Retinal pigment epithelial cell (primary cell): Measurements from ENCODE around the gene KIF16B.
A peak's percentile ranks its signal among the peaks of the same experiment; 100 is the strongest.

Source experiments
- DNase-seq: peaks from one replicate; pipeline ENCODE4 v3.0.0-alpha.2; 2010; ENCODE audit warnings: low read depth
- H3K4me3 ChIP-seq: 2 replicates; pipeline ENCODE4 v1.5.1; 2011; ENCODE audit warnings: mild to moderate bottlenecking, low read length, control low read depth, moderate library complexity
- TF ChIP-seq, protein P1 (sequence below): conservative IDR thresholded peaks from 2 replicates; pipeline ENCODE4 v1.5.1; 2011; ENCODE audit warnings: low read depth, low read length, control low read depth, inconsistent platforms

The KIF16B gene, protein sequence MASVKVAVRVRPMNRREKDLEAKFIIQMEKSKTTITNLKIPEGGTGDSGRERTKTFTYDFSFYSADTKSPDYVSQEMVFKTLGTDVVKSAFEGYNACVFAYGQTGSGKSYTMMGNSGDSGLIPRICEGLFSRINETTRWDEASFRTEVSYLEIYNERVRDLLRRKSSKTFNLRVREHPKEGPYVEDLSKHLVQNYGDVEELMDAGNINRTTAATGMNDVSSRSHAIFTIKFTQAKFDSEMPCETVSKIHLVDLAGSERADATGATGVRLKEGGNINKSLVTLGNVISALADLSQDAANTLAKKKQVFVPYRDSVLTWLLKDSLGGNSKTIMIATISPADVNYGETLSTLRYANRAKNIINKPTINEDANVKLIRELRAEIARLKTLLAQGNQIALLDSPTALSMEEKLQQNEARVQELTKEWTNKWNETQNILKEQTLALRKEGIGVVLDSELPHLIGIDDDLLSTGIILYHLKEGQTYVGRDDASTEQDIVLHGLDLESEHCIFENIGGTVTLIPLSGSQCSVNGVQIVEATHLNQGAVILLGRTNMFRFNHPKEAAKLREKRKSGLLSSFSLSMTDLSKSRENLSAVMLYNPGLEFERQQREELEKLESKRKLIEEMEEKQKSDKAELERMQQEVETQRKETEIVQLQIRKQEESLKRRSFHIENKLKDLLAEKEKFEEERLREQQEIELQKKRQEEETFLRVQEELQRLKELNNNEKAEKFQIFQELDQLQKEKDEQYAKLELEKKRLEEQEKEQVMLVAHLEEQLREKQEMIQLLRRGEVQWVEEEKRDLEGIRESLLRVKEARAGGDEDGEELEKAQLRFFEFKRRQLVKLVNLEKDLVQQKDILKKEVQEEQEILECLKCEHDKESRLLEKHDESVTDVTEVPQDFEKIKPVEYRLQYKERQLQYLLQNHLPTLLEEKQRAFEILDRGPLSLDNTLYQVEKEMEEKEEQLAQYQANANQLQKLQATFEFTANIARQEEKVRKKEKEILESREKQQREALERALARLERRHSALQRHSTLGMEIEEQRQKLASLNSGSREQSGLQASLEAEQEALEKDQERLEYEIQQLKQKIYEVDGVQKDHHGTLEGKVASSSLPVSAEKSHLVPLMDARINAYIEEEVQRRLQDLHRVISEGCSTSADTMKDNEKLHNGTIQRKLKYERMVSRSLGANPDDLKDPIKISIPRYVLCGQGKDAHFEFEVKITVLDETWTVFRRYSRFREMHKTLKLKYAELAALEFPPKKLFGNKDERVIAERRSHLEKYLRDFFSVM (N-terminal part only)

DNA sequence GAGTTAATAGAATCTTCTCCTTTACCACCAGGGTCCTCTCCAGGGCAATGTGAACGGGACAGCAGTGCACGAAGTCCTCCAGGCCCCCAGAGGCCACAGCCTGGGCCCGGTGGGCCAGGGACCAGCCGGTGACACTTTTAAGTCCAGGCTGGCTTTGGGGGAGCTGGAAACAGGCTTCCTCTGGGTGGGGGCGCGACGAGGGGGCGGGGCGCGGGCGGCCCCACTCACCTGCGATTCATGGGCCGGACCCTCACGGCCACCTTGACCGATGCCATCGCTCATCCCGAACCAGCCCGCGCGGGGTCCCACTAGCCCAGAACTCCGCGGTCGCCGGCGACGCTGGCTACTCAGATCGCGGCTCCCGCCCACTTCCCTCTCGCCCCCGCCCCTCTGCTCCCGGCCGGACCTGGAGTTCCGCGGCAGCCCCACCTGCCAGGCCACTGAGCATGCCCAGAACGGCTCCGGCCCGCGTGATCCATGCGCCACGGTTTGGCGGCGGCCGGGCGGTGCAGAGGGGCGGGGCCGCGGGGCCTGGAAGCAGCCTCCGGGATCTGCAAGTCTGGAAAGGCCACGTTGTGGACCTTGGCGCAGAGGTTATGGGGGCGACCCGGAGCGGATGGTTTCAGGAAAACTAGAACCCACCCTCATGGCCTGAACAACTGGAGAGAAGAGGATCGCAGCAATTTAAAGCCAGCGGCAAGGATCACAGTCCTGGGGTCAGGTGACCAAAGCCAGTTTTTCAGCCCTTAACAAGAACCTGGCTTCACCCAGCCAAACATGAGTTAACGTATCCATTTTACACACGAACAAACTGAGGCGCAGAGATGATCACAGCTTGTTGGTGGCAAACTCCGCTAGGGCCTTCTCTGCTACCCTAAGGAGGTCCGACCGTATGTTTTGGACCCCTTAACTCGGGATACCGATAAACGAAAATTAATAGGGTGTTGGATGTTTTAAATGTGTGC is at the start of gene KIF16B:
Gene KIF16B, minus strand, starts transcription at position 448 of the 965 bp plus-strand sequence. Its CDS starts 173 bp downstream, at position 275.
- DNase-seq = peak; percentile 41
- TF ChIP-seq, protein P1, sequence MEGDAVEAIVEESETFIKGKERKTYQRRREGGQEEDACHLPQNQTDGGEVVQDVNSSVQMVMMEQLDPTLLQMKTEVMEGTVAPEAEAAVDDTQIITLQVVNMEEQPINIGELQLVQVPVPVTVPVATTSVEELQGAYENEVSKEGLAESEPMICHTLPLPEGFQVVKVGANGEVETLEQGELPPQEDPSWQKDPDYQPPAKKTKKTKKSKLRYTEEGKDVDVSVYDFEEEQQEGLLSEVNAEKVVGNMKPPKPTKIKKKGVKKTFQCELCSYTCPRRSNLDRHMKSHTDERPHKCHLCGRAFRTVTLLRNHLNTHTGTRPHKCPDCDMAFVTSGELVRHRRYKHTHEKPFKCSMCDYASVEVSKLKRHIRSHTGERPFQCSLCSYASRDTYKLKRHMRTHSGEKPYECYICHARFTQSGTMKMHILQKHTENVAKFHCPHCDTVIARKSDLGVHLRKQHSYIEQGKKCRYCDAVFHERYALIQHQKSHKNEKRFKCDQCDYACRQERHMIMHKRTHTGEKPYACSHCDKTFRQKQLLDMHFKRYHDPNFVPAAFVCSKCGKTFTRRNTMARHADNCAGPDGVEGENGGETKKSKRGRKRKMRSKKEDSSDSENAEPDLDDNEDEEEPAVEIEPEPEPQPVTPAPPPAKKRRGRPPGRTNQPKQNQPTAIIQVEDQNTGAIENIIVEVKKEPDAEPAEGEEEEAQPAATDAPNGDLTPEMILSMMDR = peak; percentile 8
- peak within 1 kb of the TSS; percentile 76 for H3K4me3 ChIP-seq

DNA sequence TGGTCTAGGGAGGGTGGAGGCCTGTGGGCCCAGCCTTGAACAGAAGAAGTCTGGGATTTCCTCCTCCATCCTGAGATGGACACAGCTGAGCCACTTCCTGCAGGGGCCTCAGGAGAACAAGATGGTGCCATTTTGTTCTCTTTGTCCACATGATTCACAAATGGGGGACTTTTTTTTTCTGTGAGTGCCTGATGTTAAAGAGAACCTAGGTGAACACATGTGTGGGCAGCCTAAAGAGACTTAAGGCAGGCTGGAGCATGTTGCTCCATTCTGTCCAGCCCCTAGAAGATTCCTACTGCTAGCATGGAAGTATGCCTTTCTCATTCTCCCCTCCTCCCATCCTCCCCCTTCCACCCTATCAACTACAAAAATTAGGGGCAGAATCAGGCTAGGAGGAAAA is 49.3 kb upstream of the KIF16B start:
- TF ChIP-seq, protein P1 = no peak
- H3K4me3 ChIP-seq = no peak overlapping the region
- DNase-seq = no peak

DNA sequence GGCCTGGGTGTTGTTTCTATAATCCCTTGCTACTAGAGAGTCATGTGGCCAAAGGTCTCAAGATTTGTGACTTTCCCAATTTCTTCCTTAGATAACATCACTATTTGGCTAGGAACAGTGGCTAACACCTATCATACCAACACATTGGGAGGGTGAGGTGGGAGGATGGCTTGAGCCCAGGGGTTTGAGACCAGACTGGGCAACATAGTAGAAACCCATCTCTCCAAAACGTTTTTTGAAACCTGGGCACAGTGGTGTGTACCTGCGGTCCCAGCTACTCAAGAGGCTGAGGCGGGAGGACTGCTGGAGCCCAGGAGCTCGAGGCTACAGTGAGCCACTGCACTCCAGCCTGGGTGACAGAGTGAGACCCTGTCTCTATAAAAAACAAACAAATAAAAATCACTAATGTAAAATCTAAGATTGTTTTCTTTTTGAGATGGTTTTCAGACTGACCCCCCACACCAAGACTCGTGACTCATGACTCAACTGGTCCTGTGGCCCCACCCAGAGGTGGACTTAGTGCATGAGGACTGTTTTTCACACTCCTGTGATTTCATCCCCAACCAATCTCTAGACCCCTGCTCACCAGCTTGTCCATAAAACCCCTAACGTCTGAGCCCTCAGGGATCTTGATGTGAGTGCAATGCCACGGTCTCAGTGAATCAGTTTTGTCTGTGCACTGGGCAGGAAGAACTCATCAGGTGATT is 48.3 kb upstream of the KIF16B start:
- no peak overlapping the region for H3K4me3 ChIP-seq
- DNase-seq = no peak
- TF ChIP-seq, protein P1 = no peak

DNA sequence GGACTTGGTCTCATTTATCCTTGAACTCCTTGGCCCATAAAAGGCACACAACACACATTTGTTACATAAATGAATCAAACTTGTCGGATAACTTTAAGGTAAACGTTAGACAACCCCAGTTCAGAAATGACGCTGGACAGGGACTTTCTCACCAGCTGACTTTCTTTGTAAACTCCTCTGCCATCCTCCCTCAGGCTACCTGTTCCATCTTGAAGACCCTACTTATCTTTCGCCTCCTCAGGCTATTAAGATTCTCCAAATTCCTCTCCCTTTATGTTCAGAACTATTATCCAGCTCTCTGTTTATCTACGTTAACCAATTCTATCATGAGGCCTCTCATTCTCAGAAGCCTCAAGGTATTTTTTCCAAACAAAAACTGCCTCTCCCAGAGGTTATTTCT is 47.7 kb upstream of the KIF16B start:
- DNase-seq = no peak
- TF ChIP-seq, protein P1 = no peak
- H3K4me3 ChIP-seq = no peak overlapping the region

DNA sequence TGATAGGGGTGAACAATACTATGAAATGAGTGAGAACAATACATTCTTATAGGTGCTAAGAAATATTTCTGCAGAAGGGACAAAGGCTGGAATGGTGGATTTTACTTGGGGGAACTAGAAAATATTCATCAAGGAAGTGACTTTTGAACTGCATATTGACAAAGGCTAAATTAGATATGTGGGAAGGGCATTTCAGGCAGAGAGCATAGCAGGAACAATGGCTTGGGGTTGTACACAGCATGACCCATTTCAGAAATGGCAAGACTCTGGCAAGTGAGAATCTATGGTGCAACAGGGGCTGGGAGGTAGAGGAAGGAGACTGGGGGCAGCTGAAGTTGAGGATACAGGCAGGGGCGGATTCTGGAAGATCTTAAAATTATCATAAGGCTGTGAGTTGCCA is 46.7 kb upstream of the KIF16B start:
- DNase-seq = no peak
- H3K4me3 ChIP-seq = no peak overlapping the region
- TF ChIP-seq, protein P1 = no peak
